NCI-H82 treated with DMSO at 0.1 percent for 48 hours (cell line): ENCODE data around the gene ZNF512.
"Not testable (repeated sequence)": the region's sequence is repeated elsewhere in the genome, so short reads cannot be mapped to it uniquely, and the experiment has no call there.

Source experiments
- DNase-seq: peaks from one replicate; lab custom pipeline; 2025; ENCODE audit not compliant: unreplicated experiment; lab: John Stamatoyannopoulos, UW

ZNF512 gene

GRCh38 chr2:27582695-27583389, at the start of gene ZNF512:
Gene ZNF512 (plus strand): TSS chr2:27583042. CDS start chr2:27583113, 71 bp downstream.
- peak; percentile 86 for DNase-seq

- no peak for DNase-seq
Measured at GRCh38 chr2:27537287-27537686, 45.6 kb upstream of the ZNF512 start.

GRCh38 chr2:27538839-27539450, 43.9 kb upstream of the ZNF512 start:
- not testable (repeated sequence) for DNase-seq

GRCh38 chr2:27539649-27540048, 43.2 kb upstream of the ZNF512 start:
- DNase-seq = not testable (repeated sequence)

- no peak for DNase-seq
Measured at GRCh38 chr2:27544143-27544821, 38.6 kb upstream of the ZNF512 start.

- no peak for DNase-seq
Measured at GRCh38 chr2:27545348-27546141, 37.3 kb upstream of the ZNF512 start.

- DNase-seq = no peak
Measured at GRCh38 chr2:27549303-27549702, 33.5 kb upstream of the ZNF512 start.

- DNase-seq = no peak
Measured at GRCh38 chr2:27551514-27551913, 31.3 kb upstream of the ZNF512 start.

GRCh38 chr2:27552941-27553340, 29.9 kb upstream of the ZNF512 start:
- DNase-seq = no peak

- DNase-seq = not testable (repeated sequence)
Measured at GRCh38 chr2:27554451-27554850, 28.4 kb upstream of the ZNF512 start.

- no peak for DNase-seq
Measured at GRCh38 chr2:27559228-27559627, 23.6 kb upstream of the ZNF512 start.

- no peak for DNase-seq
Measured at GRCh38 chr2:27561060-27561459, 21.8 kb upstream of the ZNF512 start.

GRCh38 chr2:27566628-27567027, 16.2 kb upstream of the ZNF512 start:
- DNase-seq = no peak

GRCh38 chr2:27569398-27569797, 13.4 kb upstream of the ZNF512 start:
- DNase-seq = no peak

GRCh38 chr2:27571197-27571596, 11.6 kb upstream of the ZNF512 start:
- no peak for DNase-seq

- no peak for DNase-seq
Measured at GRCh38 chr2:27571681-27572080, 11.2 kb upstream of the ZNF512 start.

- no peak for DNase-seq
Measured at GRCh38 chr2:27572439-27572838, 10.4 kb upstream of the ZNF512 start.

- no peak for DNase-seq
Measured at GRCh38 chr2:27572998-27573429, 9.8 kb upstream of the ZNF512 start.

GRCh38 chr2:27573452-27573851, 9.4 kb upstream of the ZNF512 start:
- DNase-seq = no peak

GRCh38 chr2:27581417-27582128, 1.3 kb upstream of the ZNF512 start:
- DNase-seq = no peak
